ENCODE data around the gene SPTBN1.

DNA sequence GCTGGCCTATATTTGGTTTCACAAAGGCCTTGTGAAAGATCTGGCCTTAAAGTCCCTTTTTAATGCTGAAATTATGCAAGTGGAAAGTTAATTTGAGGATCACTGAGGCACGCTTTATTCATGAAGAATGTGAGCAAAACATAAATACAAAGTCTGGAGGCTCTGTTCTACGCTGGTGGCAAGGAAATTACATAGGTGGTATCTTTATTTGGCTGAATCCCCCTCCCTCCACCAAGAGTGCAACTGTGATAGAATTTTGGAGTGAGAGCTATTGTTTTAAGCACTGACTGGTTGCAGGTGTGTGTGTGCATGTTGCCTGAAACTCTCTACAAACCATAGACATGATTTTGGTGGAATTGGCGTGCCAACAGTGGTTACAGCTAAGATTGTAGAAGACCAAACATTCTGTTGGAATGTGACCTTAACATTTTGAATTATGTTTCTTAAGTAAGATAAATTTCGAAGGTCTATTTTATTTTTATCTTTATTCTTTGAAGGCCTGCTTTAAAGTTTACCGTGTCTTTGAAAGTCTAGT is 114.3 kb downstream of the SPTBN1 start:
- TF ChIP-seq EZH2 (IDR thresholded peaks at IDR 0.05) (no peak), POLR2AphosphoS5 (IDR thresholded peaks at IDR 0.05; ENCODE audit: borderline replicate concordance, low read depth, low read length) (no peak)
